GM12873 (cell line): ENCODE data around the gene GHITM.

Experiments
- CTCF ChIP-seq: IDR thresholded peaks from 2 replicates; pipeline ENCODE4 v1.5.1; 2012; ENCODE audit warnings: low read depth, mild to moderate bottlenecking, moderate library complexity, low read length, control low read depth; ENCODE audit not compliant: insufficient read depth; ENCODE audit errors: missing control alignments

GHITM gene

DNA sequence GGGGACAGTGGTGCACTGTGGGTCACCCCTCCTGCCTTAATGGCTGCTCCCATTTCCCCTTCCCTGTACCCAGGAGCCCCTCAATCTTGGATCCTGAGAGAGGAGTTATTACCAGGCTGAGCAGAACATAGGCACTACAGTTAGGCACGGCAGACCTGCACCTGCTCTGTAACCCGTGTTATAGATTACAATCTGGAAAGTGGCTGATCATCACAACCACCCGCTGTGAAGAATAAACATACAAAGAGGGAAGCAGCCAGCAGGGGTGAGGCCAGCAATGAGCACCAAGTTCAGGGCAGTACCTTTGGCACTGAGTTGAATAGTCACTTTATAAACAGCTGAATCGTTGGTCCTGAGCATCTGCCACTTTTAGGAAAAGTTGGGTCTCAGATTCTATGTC is 56.8 kb downstream of the GHITM start:
- no peak for TF ChIP-seq CTCF

DNA sequence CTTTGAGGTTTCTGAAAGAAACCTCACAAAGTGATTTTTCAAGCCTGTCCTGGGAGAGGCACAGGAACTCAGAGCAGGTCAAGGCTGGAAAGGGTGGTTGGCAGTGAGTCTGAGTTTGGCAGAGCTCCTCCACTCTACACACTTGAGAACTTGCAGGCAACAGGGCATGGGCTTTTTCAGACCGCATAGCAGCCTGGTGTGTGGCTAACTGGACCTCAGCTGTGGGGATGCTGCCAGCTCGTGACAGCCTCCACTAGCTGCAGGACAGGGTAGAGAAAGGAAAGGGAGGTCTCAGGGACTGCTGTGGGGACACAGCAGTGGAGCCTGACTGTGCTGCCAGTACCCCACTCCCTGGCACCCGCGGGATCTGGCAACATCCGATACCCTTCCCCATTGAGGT is 57.6 kb downstream of the GHITM start:
- TF ChIP-seq CTCF = no peak

- no peak for TF ChIP-seq CTCF
Observed at GRCh38 chr10:84197643-84198042, 58.3 kb downstream of the GHITM start.

DNA sequence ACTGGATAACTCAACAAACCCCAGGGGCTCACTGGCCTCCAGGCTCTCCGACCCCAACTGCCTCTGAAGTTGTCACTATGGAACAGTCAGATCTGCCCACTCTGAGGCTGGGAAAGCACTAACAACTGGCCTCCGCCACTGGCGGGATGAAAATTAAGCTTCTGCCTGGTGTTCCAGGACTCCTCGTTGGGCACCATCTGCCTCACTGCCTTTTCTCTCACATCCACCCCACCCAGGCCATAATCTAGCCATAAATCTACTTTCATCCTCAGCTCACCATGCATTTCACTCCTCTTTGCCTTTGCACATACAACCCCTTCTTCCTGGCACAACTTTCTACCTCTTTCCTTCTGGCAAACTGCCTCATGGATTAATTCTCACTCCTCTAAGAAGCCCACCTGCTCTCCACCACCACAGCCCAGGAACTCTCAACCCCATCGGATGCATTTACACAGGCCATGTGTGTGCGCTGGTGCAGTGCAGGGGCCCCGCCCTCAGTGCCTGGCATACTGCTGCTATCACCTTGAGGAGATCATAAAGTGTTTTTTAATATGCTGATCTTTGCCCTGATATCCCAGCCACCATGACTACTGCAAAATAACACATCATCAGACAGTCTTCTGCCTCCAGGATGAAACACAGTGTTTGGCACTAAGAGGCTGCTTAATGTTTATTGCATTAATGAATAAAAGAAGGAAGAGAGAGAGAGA is 59.1 kb downstream of the GHITM start:
- TF ChIP-seq CTCF = no peak

GRCh38 chr10:84200537-84201243 is 61.4 kb downstream of the GHITM start:
- no peak for TF ChIP-seq CTCF

DNA sequence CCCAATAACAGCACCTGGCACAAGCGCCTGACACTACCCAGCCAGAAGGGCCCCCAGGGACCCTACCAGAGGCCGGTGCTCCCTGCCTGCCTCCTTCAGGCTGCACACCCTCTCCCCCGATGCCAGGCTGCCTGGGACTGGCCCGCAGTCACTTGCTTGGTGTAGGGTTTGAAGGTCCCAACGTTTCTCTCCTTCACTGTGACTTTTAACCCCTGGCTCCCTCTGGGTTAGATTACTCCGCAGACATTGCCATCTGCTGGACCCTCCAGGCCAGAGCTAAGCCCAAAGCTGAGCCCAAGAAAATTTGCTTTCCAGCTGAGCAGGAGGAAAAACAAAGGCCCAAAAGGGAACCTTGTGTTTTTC is 61.9 kb downstream of the GHITM start:
- TF ChIP-seq CTCF = no peak

DNA sequence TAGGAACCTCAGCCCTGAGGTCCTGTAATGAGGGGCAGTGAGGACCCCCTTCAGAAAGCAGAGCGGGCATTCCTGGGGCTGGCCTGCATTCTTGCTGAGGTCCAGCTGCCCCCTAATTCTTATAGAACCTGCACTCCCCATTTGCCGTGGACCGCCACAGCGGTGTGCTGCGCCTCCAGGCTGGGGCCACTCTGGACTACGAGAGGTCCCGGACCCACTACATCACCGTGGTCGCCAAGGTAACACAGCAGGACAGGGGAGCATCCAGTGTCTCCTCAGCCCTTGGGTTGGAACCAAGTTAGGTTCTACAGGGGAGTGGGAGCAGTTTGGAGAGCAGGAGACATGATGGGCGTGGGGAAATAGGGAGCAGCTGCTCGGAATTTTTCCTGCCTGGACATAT is 62.4 kb downstream of the GHITM start:
- no peak for TF ChIP-seq CTCF
